ENCODE measurements around the gene TSGA10IP. TPM values are rescaled to one million over a fixed set of nuclear protein-coding genes. Genes with fewer than 3 reads are reported as not detected.

Gene TSGA10IP
- total and polyA plus RNA-seq, 10 of the 15 experiments (the other 5 are each of a cell fraction or from before 2014, with no cell fraction given), result not detected

DNA sequence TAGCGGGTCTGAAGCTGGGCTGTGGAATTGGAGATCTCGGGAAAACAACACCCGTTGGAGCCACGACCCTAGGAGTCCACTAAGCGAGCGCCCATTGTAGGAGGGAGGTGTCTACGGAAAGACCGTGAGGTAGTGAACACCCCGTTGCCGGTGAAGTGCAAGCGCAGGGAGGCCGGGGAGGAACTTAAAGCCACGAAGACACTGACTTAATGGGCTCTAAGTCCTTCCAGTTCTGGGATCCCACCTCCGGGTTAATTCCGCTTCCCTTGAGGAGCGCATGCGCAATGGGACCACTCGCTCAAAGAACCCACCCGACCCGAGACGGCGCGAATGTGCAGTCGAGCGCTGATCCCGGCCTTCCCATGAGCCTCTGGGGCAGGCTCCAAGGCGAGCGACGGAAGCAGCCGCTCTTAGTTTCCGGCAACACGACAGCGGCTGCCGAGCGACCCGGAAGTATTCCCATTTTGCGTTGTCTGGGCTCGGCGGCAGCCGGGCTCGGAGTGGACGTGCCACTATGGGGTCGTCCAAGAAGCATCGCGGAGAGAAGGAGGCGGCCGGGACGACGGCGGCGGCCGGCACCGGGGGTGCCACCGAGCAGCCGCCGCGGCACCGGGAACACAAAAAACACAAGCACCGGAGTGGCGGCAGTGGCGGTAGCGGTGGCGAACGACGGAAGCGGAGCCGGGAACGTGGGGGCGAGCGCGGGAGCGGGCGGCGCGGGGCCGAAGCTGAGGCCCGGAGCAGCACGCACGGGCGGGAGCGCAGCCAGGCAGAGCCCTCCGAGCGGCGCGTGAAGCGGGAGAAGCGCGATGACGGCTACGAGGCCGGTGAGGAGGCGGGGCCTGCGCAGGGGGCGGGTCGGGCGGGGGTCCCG is 16.2 kb downstream of the TSGA10IP start, which contains the start of gene SART1 (continued):
- TF ChIP-seq, protein P1, sequence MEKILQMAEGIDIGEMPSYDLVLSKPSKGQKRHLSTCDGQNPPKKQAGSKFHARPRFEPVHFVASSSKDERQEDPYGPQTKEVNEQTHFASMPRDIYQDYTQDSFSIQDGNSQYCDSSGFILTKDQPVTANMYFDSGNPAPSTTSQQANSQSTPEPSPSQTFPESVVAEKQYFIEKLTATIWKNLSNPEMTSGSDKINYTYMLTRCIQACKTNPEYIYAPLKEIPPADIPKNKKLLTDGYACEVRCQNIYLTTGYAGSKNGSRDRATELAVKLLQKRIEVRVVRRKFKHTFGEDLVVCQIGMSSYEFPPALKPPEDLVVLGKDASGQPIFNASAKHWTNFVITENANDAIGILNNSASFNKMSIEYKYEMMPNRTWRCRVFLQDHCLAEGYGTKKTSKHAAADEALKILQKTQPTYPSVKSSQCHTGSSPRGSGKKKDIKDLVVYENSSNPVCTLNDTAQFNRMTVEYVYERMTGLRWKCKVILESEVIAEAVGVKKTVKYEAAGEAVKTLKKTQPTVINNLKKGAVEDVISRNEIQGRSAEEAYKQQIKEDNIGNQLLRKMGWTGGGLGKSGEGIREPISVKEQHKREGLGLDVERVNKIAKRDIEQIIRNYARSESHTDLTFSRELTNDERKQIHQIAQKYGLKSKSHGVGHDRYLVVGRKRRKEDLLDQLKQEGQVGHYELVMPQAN (conservative IDR thresholded peaks at IDR 0.05), result peak; percentile 94
- TF ChIP-seq, protein P2, sequence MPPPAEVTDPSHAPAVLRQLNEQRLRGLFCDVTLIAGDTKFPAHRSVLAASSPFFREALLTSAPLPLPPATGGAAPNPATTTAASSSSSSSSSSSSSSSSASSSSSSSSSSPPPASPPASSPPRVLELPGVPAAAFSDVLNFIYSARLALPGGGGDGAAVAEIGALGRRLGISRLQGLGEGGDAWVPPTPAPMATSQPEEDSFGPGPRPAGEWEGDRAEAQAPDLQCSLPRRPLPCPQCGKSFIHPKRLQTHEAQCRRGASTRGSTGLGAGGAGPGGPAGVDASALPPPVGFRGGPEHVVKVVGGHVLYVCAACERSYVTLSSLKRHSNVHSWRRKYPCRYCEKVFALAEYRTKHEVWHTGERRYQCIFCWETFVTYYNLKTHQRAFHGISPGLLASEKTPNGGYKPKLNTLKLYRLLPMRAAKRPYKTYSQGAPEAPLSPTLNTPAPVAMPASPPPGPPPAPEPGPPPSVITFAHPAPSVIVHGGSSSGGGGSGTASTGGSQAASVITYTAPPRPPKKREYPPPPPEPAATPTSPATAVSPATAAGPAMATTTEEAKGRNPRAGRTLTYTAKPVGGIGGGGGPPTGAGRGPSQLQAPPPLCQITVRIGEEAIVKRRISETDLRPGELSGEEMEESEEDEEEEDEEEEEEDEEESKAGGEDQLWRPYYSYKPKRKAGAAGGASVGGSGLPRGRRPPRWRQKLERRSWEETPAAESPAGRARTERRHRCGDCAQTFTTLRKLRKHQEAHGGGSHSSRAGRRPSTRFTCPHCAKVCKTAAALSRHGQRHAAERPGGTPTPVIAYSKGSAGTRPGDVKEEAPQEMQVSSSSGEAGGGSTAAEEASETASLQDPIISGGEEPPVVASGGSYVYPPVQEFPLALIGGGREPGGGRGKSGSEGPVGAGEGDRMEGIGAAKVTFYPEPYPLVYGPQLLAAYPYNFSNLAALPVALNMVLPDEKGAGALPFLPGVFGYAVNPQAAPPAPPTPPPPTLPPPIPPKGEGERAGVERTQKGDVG (CRISPR knock-in tag; IDR thresholded peaks at IDR 0.05), result no peak
- TF ChIP-seq IKZF1 (conservative IDR thresholded peaks at IDR 0.05), result peak; percentile 97
- TF ChIP-seq ETV6 (conservative IDR thresholded peaks at IDR 0.05 in 1 of 2, IDR thresholded peaks at IDR 0.05 in 1 of 2; ENCODE audit: borderline replicate concordance in 1 of 2, low read depth in 1 of 2), result peak in 1 of 2 experiments; percentile 41; a peak in 1 of 4 replicates
- 0 out of 4 replicates have a peak, but pooled peaks of 1 of the 2 experiments have one; percentile 53 for TF ChIP-seq SRF (IDR thresholded peaks at IDR 0.05; ENCODE audit: low read depth in 2 of 2, low read length in 2 of 2)
- no peak; the same call in 1 of the 2 replicates for TF ChIP-seq ZNF687 (IDR thresholded peaks at IDR 0.05)
- no peak for TF ChIP-seq ZNF384 (IDR thresholded peaks at IDR 0.05; ENCODE audit: borderline replicate concordance, low read depth, low read length)
- TF ChIP-seq LARP7 (IDR thresholded peaks at IDR 0.05), result peak; percentile 80
- no peak for TF ChIP-seq ZZZ3 (IDR thresholded peaks at IDR 0.05; ENCODE audit: control insufficient read depth, insufficient read length, low read depth)
- TF ChIP-seq, protein P3, sequence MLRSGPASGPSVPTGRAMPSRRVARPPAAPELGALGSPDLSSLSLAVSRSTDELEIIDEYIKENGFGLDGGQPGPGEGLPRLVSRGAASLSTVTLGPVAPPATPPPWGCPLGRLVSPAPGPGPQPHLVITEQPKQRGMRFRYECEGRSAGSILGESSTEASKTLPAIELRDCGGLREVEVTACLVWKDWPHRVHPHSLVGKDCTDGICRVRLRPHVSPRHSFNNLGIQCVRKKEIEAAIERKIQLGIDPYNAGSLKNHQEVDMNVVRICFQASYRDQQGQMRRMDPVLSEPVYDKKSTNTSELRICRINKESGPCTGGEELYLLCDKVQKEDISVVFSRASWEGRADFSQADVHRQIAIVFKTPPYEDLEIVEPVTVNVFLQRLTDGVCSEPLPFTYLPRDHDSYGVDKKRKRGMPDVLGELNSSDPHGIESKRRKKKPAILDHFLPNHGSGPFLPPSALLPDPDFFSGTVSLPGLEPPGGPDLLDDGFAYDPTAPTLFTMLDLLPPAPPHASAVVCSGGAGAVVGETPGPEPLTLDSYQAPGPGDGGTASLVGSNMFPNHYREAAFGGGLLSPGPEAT (IDR thresholded peaks at IDR 0.05; ENCODE audit: low read depth), result peak; percentile 89
- TF ChIP-seq CREB1 (IDR thresholded peaks at IDR 0.05; ENCODE audit: low read depth), result peak; percentile 76
- TF ChIP-seq, protein P4, sequence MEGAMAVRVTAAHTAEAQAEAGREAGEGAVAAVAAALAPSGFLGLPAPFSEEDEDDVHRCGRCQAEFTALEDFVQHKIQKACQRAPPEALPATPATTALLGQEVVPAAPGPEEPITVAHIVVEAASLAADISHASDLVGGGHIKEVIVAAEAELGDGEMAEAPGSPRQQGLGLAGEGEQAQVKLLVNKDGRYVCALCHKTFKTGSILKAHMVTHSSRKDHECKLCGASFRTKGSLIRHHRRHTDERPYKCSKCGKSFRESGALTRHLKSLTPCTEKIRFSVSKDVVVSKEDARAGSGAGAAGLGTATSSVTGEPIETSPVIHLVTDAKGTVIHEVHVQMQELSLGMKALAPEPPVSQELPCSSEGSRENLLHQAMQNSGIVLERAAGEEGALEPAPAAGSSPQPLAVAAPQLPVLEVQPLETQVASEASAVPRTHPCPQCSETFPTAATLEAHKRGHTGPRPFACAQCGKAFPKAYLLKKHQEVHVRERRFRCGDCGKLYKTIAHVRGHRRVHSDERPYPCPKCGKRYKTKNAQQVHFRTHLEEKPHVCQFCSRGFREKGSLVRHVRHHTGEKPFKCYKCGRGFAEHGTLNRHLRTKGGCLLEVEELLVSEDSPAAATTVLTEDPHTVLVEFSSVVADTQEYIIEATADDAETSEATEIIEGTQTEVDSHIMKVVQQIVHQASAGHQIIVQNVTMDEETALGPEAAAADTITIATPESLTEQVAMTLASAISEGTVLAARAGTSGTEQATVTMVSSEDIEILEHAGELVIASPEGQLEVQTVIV (IDR thresholded peaks at IDR 0.05; ENCODE audit: borderline replicate concordance, partially characterized antibody), result peak; percentile 94
